Nasal cavity respiratory epithelium epithelial cell of viscerocranial mucosa (primary cell): Measurements from ENCODE around the gene DFFB. TPM values are rescaled to one million over a fixed set of nuclear protein-coding genes. Genes with fewer than 3 reads are reported as not detected.

ENCODE experiments used
- total RNA-seq: library from RNA; depleted of rRNA; stranded (reverse); fragments of >200 nt; gene quantifications from 2 replicates; pipeline ENCODE4 v1.2.3, GENCODE V29; 2014

DFFB gene
- 3.4 and 4.5 TPM in 2 replicates for total RNA-seq

DNA sequence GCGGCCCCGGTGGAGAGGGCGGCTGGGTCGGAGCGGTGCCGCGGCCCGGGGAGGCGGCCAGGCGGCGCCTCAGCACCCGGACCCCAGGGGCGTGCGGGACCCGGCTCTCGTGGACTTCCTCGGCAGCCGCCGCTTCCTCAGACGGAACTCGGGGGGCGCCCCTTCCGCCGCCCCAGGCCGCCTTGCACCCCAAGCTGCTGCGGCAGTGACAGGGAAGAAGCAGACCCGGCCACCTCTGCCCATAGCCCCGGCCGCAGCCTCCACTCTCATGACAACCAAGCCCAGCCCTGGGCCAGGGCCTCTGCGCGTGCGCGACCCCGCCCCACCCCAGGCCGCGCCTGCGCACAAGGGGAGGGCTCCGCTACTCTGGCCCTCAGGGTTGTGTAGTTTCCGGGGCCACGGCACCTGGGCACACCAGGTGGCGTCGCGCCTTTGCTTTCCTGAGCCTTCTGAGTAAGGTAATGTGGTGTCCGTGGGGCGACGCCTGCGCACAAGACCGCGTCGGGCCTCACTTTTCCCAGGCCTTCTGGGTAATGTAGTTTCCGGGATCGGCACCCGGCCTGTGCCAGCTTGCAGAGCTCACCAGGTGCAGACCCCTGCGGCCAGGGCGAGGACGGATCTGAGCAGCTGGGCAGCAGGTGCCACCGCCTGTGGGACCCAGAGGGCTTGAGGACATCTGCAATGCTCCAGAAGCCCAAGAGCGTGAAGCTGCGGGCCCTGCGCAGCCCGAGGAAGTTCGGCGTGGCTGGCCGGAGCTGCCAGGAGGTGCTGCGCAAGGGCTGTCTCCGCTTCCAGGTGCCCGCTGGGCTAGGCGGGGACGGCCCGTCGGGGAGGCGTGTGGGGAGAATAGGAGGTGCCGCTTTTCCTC lies at the start of gene DFFB, which contains the start of gene CEP104:
TSS of gene DFFB (plus strand) at position 554 of the 868 bp plus-strand sequence. CDS start at position 682, 128 bp downstream.
TSS of gene CEP104 (minus strand) at position 289 of the 868 bp plus-strand sequence. CDS start 4,804 bp downstream, outside the sequence.

DNA sequence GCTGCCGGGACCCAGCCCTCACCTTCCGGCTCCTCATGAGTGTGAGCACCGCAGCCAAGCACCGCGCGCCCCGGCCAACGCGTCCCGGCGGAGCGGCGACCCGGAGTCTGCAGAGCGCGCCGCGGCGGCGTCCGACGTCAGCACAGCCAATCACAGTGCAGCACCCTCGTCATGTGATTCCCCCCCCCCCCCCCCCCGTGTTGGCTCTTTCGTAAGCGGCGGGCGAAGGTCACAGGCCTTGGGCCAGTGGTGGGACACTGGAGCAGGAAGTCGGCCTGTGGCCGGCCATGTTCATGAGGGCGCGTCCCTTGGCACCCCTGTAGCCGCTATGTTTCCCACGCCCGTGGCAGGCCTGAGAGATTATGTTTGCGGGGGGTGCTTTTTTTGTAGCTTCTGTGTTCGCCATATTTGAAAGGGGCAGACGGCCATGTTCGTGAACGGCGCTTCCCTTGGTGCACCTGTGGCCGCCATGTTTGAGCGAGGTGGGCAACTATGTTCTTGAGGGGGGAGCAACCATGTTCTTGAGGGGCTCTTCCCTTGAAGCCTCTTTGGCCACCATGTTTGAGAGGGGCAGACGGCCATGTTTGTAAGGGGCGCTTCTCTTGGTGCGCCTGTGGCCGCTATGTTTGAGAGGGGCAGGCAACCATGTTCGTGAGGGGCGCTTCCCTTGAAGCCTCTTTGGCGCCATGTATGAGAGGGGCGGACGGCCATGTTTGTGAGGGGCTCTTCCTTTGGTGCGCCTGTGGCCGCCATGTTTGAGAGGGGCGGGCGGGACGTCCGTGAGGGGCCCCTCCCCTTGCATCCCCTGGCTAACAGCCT lies 43.1 kb downstream of the DFFB start, which contains the start of gene C1orf174:
TSS of gene C1orf174 (minus strand) at position 123 of the 819 bp plus-strand sequence. CDS start at position 37, 86 bp downstream.

Other genes with a start within 250 kb of the DFFB start
- gene MEGF6, start 246.0 kb upstream of the DFFB start, total RNA-seq, result 0.68 and 3.1 TPM in 2 replicates
- 26.0 and 28.8 TPM in 2 replicates for gene TPRG1L, start 232.5 kb upstream of the DFFB start, total RNA-seq
- gene WRAP73, start 207.4 kb upstream of the DFFB start, total RNA-seq, result 22.8 and 27.0 TPM in 2 replicates
- 0.36 TPM in 1 of 2 replicates, not detected in the other for gene TP73, start 205.0 kb upstream of the DFFB start, total RNA-seq
- not detected in 2 replicates for gene CCDC27, start 105.0 kb upstream of the DFFB start, total RNA-seq
- gene SMIM1, start 84.7 kb upstream of the DFFB start, total RNA-seq, result 0.68 and 1.1 TPM in 2 replicates
- gene LRRC47, start 61.0 kb upstream of the DFFB start, total RNA-seq, result 43.4 and 46.7 TPM in 2 replicates
- gene CEP104, start 265 bp upstream of the DFFB start, total RNA-seq, result 39.6 and 71.7 TPM in 2 replicates
- gene C1orf174, start 42.8 kb downstream of the DFFB start, total RNA-seq, result 36.9 and 55.0 TPM in 2 replicates